Uterus (tissue), 4 donors: ENCODE results near the gene WNT2B. TPM values are rescaled to one million over a fixed set of nuclear protein-coding genes. Genes with fewer than 3 reads are reported as not detected.
A peak's percentile ranks its signal among the peaks of the same experiment; 100 is the strongest.

Experiments used
- DNase-seq, 2 donors: peaks; one replicate each; pipeline ENCODE4 v3.0.0-alpha.2; 2019 to 2020
- H3K27ac ChIP-seq, 2 donors: fragments of 200-600 bp; sonication (generic); 1 replicate in 1 of 2; 2 replicates in 1 of 2; pipeline ENCODE4 v1.5.1; 2016 to 2018
- H3K27me3 ChIP-seq, 2 donors: fragments of 200-600 bp; sonication (generic); one replicate each; pipeline ENCODE4 v1.5.1; 2018 to 2019; ENCODE audit warnings: control low read depth in 1 of 2
- H3K36me3 ChIP-seq, 2 donors: fragments of 200-600 bp; sonication (generic); one replicate each; pipeline ENCODE4 v1.5.1; 2019; ENCODE audit warnings: control low read depth in 1 of 2
- H3K4me1 ChIP-seq, 2 donors: fragments of 200-600 bp; sonication (generic); one replicate each; pipeline ENCODE4 v1.5.1; 2018 to 2019; ENCODE audit warnings: control low read depth in 1 of 2
- H3K4me3 ChIP-seq, 2 donors: fragments of 200-600 bp; sonication (generic); 1 replicate in 1 of 2; 2 replicates in 1 of 2; pipeline ENCODE4 v1.5.1; 2018 to 2019; ENCODE audit warnings: mild to moderate bottlenecking in 1 of 2
- H3K9me3 ChIP-seq, 2 donors: fragments of 200-600 bp; sonication (generic); one replicate each; pipeline ENCODE4 v1.5.1; 2019; ENCODE audit warnings: control low read depth in 1 of 2
- POLR2A ChIP-seq, 2 donors: fragments of 450-650 bp; IDR thresholded peaks; one replicate each; pipeline ENCODE4 v1.6.1; 2016; ENCODE audit warnings: antibody characterized with exemption in 2 of 2, mild to moderate bottlenecking in 1 of 2, moderate library complexity in 1 of 2
- intact Hi-C: fragments of 100-400 bp; cut with DNase I; formaldehyde crosslinking; loops from one replicate; pipeline ENCODE4 v1.15.1; 2023; ENCODE audit warnings: low total_unique reads
- total RNA-seq, 4 donors: library from RNA; depleted of rRNA in 3 of 4; stranded (reverse); fragments of >200 nt in 3 of 4; gene quantifications; one replicate each; pipeline versions ENCODE4 v1.1.0 to v1.2.4, GENCODE V29; 2014 to 2023
- TF ChIP-seq, protein P1 (sequence below), 4 experiments: fragments of 200-600 bp in 2 of 4; fragments of 450-650 bp in 2 of 4; sonication (generic) in 2 of 4; IDR thresholded peaks; one replicate each; pipeline ENCODE4 v1.5.1; 2016 to 2019; ENCODE audit warnings: antibody characterized with exemption in 4 of 4, mild to moderate bottlenecking in 2 of 4, moderate library complexity in 1 of 4
- donor health status: DM: yes; HTN: yes; CAD: no.

The WNT2B gene
- total RNA-seq, 4 donors from 2014 or later: 0.59 to 45.3 (median 9.1) TPM

DNA sequence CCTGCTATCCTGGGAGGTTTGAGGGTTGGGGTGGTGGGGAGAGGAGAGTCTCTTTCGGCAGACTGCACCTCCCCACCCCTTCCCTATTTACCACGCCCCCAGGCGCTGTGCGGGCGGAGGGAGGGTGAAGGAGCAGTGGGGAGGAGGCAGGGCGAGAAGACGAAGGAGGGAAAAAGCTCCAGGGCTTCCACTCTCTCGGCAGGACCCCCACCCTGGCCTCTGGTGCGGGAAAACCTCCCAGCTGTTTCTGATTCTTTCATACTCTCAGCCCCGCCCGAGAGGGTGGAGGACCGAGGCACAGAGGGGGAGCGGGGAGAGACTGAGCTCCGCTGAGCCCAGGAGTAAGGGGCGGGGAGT, 866 bp upstream of the WNT2B start:
- Histone ChIP-seq H3K4me3 (peak overlapping the region; percentile 24 to 50), H3K4me1 (no peaks in the 10 kb centered on the region), H3K36me3 (no peaks in the 10 kb centered on the region), H3K9me3 (no peaks in the 10 kb centered on the region), H3K27ac (no peak overlapping the region), H3K27me3 (no peaks in the 10 kb centered on the region)
- no peak for DNase-seq
- intact Hi-C loops: no loop called here
- TF ChIP-seq, protein P1, sequence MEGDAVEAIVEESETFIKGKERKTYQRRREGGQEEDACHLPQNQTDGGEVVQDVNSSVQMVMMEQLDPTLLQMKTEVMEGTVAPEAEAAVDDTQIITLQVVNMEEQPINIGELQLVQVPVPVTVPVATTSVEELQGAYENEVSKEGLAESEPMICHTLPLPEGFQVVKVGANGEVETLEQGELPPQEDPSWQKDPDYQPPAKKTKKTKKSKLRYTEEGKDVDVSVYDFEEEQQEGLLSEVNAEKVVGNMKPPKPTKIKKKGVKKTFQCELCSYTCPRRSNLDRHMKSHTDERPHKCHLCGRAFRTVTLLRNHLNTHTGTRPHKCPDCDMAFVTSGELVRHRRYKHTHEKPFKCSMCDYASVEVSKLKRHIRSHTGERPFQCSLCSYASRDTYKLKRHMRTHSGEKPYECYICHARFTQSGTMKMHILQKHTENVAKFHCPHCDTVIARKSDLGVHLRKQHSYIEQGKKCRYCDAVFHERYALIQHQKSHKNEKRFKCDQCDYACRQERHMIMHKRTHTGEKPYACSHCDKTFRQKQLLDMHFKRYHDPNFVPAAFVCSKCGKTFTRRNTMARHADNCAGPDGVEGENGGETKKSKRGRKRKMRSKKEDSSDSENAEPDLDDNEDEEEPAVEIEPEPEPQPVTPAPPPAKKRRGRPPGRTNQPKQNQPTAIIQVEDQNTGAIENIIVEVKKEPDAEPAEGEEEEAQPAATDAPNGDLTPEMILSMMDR (IDR thresholded peaks at IDR 0.05): no peak
- no peak for TF ChIP-seq POLR2A (IDR thresholded peaks at IDR 0.05)

DNA sequence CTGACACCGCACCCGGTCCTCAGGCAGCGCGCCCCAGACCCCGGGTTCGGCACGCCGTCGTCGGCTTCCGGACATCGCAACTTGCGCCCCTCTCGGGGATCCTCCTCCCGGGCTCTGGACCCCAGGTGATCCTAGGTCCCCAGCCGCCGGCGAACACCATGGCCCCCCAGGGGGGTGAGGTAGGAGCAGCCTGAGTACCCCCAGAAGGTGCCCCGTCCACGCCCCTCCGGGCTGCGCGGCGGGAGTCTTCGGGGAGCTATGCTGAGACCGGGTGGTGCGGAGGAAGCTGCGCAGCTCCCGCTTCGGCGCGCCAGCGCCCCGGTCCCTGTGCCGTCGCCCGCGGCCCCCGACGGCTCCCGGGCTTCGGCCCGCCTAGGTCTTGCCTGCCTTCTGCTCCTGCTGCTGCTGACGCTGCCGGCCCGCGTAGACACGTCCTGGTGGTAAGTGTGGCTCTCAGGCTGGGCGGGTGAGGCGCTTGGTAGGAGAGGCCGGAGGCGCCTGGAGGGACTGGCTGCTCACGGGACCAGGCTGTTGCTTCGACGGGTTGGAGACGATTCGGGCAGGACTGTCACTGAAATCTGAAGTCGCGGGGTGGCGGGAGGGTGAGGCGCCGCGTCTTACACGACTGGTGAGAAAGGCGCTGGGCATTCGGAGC, 367 bp downstream of the WNT2B start:
- H3K9me3 ChIP-seq: no peaks in the 10 kb centered on the region
- DNase-seq: no peak
- no peak overlapping the region for H3K27ac ChIP-seq
- TF ChIP-seq, protein P1 (IDR thresholded peaks at IDR 0.05): no peak
- TF ChIP-seq POLR2A (IDR thresholded peaks at IDR 0.05): no peak
- no peaks in the 10 kb centered on the region for H3K36me3 ChIP-seq
- H3K27me3 ChIP-seq: no peaks in the 10 kb centered on the region
- intact Hi-C loops: no loop called here
- no peaks in the 10 kb centered on the region for H3K4me1 ChIP-seq
- H3K4me3 ChIP-seq: peak overlapping the region; percentile 24 to 50

- no peak for TF ChIP-seq POLR2A (IDR thresholded peaks at IDR 0.05)
- TF ChIP-seq, protein P1 (IDR thresholded peaks at IDR 0.05): no peak
- intact Hi-C loops: no loop called here
- no peaks in the 10 kb centered on the region for H3K27me3 ChIP-seq
- H3K4me1 ChIP-seq: no peaks in the 10 kb centered on the region
- no peak overlapping the region for H3K27ac ChIP-seq
- DNase-seq: no peak
- H3K4me3 ChIP-seq: peak overlapping the region in 1 of 2 donors; percentile 50
- no peaks in the 10 kb centered on the region for H3K9me3 ChIP-seq
- H3K36me3 ChIP-seq: no peaks in the 10 kb centered on the region
Observed at GRCh38 chr1:112509660-112510178, 954 bp downstream of the WNT2B start.

DNA sequence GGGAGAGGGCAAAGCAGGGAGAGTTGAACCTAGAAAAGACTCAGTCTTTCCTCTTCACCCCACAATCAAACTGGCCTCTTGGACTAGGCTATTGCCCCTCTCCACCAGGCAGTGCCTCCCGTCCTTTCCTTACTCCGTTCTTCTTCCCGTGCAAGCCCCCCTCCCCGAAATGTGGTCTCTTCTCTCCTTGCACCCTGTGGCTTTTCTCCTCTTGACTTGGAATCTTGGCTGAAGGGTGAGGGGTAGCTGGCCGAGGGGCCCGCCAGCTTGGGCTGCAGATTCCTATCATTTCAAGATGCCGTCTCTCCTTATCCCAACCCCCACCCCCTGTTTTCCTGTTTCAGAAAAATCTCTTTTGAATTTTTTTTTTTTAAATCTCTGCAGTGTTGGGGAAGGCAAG, 1.6 kb downstream of the WNT2B start:
- Histone ChIP-seq H3K27me3 (no peaks in the 10 kb centered on the region), H3K27ac (no peak overlapping the region), H3K36me3 (no peaks in the 10 kb centered on the region), H3K4me1 (no peaks in the 10 kb centered on the region), H3K9me3 (no peaks in the 10 kb centered on the region), H3K4me3 (no peak overlapping the region)
- TF ChIP-seq, protein P1 (IDR thresholded peaks at IDR 0.05): no peak
- no peak for TF ChIP-seq POLR2A (IDR thresholded peaks at IDR 0.05)
- intact Hi-C loops: no loop called here
- DNase-seq: no peak

- Histone ChIP-seq H3K4me3 (no peak overlapping the region), H3K9me3 (no peaks in the 10 kb centered on the region), H3K27ac (no peak overlapping the region), H3K4me1 (no peaks in the 10 kb centered on the region), H3K27me3 (no peaks in the 10 kb centered on the region), H3K36me3 (no peaks in the 10 kb centered on the region)
- no peak for DNase-seq
- TF ChIP-seq, protein P1 (IDR thresholded peaks at IDR 0.05): no peak
- no peak for TF ChIP-seq POLR2A (IDR thresholded peaks at IDR 0.05)
- intact Hi-C loops: no loop called here
Observed at GRCh38 chr1:112511897-112512296, 3.1 kb downstream of the WNT2B start.
